WTC11 (cell line): ENCODE data around the gene CAMTA1. TPM values are rescaled to one million over a fixed set of nuclear protein-coding genes. Genes with fewer than 3 reads are reported as not detected.

Experiments
- ATAC-seq: fragments of 200-7000 bp; cut with Tn5 transposase; 2 replicates; pipeline ENCODE4 v1.10.0; 2021; ENCODE audit warnings: mild to moderate bottlenecking, moderate library complexity
- CTCF ChIA-PET: fragments of 300-600 bp; sonication (Branson Sonifier 250); formaldehyde crosslinking; loops from one replicate; lab custom pipeline; 2021; ENCODE audit warnings: antibody characterized with exemption; lab: Charles Lee
- POLR2A ChIA-PET: fragments of 350-600 bp; sonication (Branson Sonifier 250); formaldehyde crosslinking; loops from one replicate; lab custom pipeline; 2021; ENCODE audit warnings: antibody characterized with exemption; lab: Charles Lee
- DNase-seq: peaks from one replicate; pipeline ENCODE4 v3.0.0; 2021; ENCODE audit warnings: low spot score
- H3K27ac Mint-ChIP-seq: 2 replicates; pipeline ENCODE4 v1.8.0; 2021; ENCODE audit warnings: mixed read lengths
- H3K27me3 Mint-ChIP-seq: 2 replicates; pipeline ENCODE4 v1.8.0; 2021; ENCODE audit warnings: low read depth, mild to moderate bottlenecking, moderate library complexity, mixed read lengths
- H3K36me3 Mint-ChIP-seq: 2 replicates; pipeline ENCODE4 v1.8.0; 2021; ENCODE audit warnings: mixed read lengths
- H3K4me1 Mint-ChIP-seq: 2 replicates; pipeline ENCODE4 v1.8.0; 2022; ENCODE audit warnings: mixed read lengths
- H3K4me3 Mint-ChIP-seq: 2 replicates; pipeline ENCODE4 v1.8.0; 2021; ENCODE audit warnings: mild to moderate bottlenecking, moderate library complexity, mixed read lengths
- H3K9me3 Mint-ChIP-seq: 2 replicates; pipeline ENCODE4 v1.8.0; 2021; ENCODE audit warnings: mixed read lengths
- E2F5 ChIP-seq: sonication (generic); formaldehyde crosslinking; IDR thresholded peaks from 2 replicates; pipeline ENCODE4 v1.8.1; 2022; ENCODE audit warnings: mild to moderate bottlenecking, moderate library complexity, missing genetic modification reagents
- FOXP1 ChIP-seq: sonication (generic); formaldehyde crosslinking; IDR thresholded peaks from 2 replicates; pipeline ENCODE4 v1.8.0; 2022; ENCODE audit warnings: missing genetic modification reagents, mild to moderate bottlenecking, moderate library complexity, borderline replicate concordance
- GRHL2 ChIP-seq: fragments of 250-450 bp; sonication (Bioruptor Pico); IDR thresholded peaks from 2 replicates; pipeline ENCODE4 v1.8.0; 2022; ENCODE audit warnings: mild to moderate bottlenecking, moderate library complexity; ENCODE audit not compliant: insufficient replicate concordance, severe bottlenecking
- HMGA2 ChIP-seq: fragments of 250-450 bp; sonication (Bioruptor Pico); IDR thresholded peaks from 2 replicates; pipeline ENCODE4 v1.4.0; 2021; ENCODE audit warnings: mild to moderate bottlenecking, moderate library complexity
- HMGXB4 ChIP-seq: sonication (generic); formaldehyde crosslinking; IDR thresholded peaks from 2 replicates; pipeline ENCODE4 v1.8.1; 2023; ENCODE audit warnings: mild to moderate bottlenecking, moderate library complexity, missing genetic modification reagents
- MXD4 ChIP-seq: fragments of 250-450 bp; sonication (Bioruptor Pico); IDR thresholded peaks from 2 replicates; pipeline ENCODE4 v1.8.0; 2021; ENCODE audit warnings: mild to moderate bottlenecking, moderate library complexity, borderline replicate concordance
- OVOL2 ChIP-seq: fragments of 250-450 bp; sonication (Bioruptor Pico); IDR thresholded peaks from 2 replicates; pipeline ENCODE4 v1.9.0; 2021; ENCODE audit warnings: mild to moderate bottlenecking, borderline replicate concordance
- PRDM15 ChIP-seq: sonication (generic); formaldehyde crosslinking; IDR thresholded peaks from 2 replicates; pipeline ENCODE4 v1.8.0; 2022; ENCODE audit warnings: missing genetic modification reagents
- SOX15 ChIP-seq: fragments of 250-450 bp; sonication (Bioruptor Pico); IDR thresholded peaks from 2 replicates; pipeline ENCODE4 v1.9.0; 2021; ENCODE audit warnings: mild to moderate bottlenecking
- TEAD1 ChIP-seq: sonication (generic); formaldehyde crosslinking; IDR thresholded peaks from 2 replicates; pipeline ENCODE4 v1.8.0; 2022; ENCODE audit warnings: mild to moderate bottlenecking, missing genetic modification reagents
- USF1 ChIP-seq: sonication (generic); formaldehyde crosslinking; IDR thresholded peaks from 2 replicates; pipeline ENCODE4 v1.8.0; 2022; ENCODE audit warnings: mild to moderate bottlenecking, missing genetic modification reagents
- ZNF263 ChIP-seq: sonication (generic); formaldehyde crosslinking; IDR thresholded peaks from 2 replicates; pipeline ENCODE4 v1.8.1; 2022; ENCODE audit warnings: low read depth, mild to moderate bottlenecking, moderate library complexity, missing genetic modification reagents
- ZNF425 ChIP-seq: fragments of 250-450 bp; sonication (Bioruptor Pico); conservative IDR thresholded peaks from 2 replicates; pipeline ENCODE4 v1.9.0; 2021; ENCODE audit warnings: mild to moderate bottlenecking
- total RNA-seq: library from RNA; stranded (reverse); gene quantifications from 3 replicates; pipeline ENCODE4 v1.2.3, GENCODE V29; 2021
- TF ChIP-seq, protein P1 (sequence below): sonication (generic); formaldehyde crosslinking; IDR thresholded peaks from 2 replicates; pipeline ENCODE4 v1.8.0; 2022; ENCODE audit warnings: mild to moderate bottlenecking, missing genetic modification reagents

Gene CAMTA1
- total RNA-seq, 1 experiment from 2014 or later = 86.4 TPM

DNA sequence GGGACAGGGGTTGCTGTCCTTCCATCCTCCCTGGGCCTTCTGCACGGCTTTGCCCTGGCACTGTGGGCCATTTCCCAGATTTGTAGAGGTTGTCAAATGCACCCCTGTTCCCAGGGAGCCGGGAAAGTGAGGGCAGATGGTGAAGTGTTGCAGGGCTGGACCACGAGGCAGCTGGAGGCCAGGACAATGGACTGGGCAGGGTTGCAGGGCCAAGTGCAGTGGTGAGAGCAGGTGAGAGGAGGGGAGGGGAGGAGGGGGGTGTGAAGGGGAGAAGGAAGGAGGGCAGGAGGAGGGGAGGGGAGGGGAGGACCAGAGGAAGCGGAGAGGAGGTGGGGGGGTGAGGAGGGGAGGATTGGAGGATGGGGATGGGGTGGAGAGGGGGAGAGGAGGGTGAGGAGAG lies 443.9 kb downstream of the CAMTA1 start (continued):
- TF ChIP-seq ZNF425 (no peak), OVOL2 (CRISPR knock-in tag) (no peak), MXD4 (CRISPR knock-in tag) (no peak), HMGA2 (no peak), GRHL2 (CRISPR knock-in tag) (no peak), E2F5 (CRISPR knock-in tag) (no peak), FOXP1 (CRISPR knock-in tag) (no peak)
- TF ChIP-seq, protein P1, sequence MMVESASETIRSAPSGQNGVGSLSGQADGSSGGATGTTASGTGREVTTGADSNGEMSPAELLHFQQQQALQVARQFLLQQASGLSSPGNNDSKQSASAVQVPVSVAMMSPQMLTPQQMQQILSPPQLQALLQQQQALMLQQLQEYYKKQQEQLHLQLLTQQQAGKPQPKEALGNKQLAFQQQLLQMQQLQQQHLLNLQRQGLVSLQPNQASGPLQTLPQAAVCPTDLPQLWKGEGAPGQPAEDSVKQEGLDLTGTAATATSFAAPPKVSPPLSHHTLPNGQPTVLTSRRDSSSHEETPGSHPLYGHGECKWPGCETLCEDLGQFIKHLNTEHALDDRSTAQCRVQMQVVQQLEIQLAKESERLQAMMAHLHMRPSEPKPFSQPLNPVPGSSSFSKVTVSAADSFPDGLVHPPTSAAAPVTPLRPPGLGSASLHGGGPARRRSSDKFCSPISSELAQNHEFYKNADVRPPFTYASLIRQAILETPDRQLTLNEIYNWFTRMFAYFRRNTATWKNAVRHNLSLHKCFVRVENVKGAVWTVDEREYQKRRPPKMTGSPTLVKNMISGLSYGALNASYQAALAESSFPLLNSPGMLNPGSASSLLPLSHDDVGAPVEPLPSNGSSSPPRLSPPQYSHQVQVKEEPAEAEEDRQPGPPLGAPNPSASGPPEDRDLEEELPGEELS (CRISPR knock-in tag) = no peak

- DNase-seq (no peak), ATAC-seq (no peak)
- H3K36me3 Mint-ChIP-seq = no peaks in the 10 kb centered on the region
- no peak overlapping the region for H3K4me3 Mint-ChIP-seq
- no peaks in the 10 kb centered on the region for H3K9me3 Mint-ChIP-seq
- no peaks in the 10 kb centered on the region for H3K4me1 Mint-ChIP-seq
- H3K27me3 Mint-ChIP-seq = no peaks in the 10 kb centered on the region
- no peak overlapping the region for H3K27ac Mint-ChIP-seq
- CTCF ChIA-PET = interaction anchor here (1.5 kb wide), 1 partner anchor 21 kb away, joined by 3 read pairs; no protein-coding TSS in a partner anchor
- POLR2A ChIA-PET = no interaction called here
- TF ChIP-seq PRDM15 (CRISPR knock-in tag) (no peak), ZNF263 (CRISPR knock-in tag) (0 out of 2 replicates have a peak, but pooled peaks have one; percentile 1)
- TF ChIP-seq, all 79 proteins: peak for 1
These were observed 444.7 kb downstream of the CAMTA1 start for GRCh38 chr1:7229696-7230631.

DNA sequence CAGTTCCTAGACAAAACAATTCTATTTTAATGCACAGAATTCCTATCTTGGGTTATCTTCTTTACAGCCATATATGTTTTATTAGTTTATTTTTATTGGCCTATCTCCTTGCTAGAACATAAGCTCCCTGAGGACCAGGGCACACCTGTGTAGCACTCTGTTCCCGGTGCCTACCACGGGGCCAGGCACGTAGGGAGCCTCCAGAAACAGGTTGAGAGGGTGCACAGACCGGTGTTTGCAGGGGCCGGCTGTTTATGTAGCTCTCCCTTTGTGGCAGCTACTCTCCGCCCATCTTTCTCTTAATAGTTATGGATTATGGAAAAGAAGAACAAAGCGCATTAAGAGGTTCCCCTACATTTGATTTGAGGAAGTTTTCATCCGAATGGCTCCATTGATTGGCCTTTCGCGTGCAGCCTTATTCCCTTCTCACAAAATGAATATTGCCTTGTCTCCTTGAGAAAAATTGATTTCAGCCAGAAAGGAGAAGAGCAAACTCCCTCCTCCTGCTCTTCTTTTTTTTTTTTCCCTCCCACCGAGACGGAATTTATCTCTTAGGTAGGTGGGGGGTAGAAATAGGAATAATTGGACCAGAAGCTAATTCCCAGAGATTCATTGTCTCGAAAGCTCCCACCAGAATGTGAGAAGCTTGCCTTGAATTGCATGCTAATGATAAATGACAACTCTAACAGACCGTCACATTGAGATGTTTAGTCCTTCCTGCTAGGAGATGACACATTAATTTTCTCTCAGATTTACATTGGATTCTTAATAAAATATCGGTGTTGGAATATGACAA lies 447.4 kb downstream of the CAMTA1 start:
- H3K27me3 Mint-ChIP-seq = no peaks in the 10 kb centered on the region
- H3K36me3 Mint-ChIP-seq = no peaks in the 10 kb centered on the region
- ChIA-PET CTCF (interaction anchor here (1.5 kb wide), 1 partner anchor 242 kb away, joined by 5 read pairs; no protein-coding TSS in a partner anchor), POLR2A (no interaction called here)
- H3K27ac Mint-ChIP-seq = no peak overlapping the region
- no peaks in the 10 kb centered on the region for H3K4me1 Mint-ChIP-seq
- H3K4me3 Mint-ChIP-seq = no peak overlapping the region
- H3K9me3 Mint-ChIP-seq = no peaks in the 10 kb centered on the region
- no peak for ATAC-seq
- no peak for DNase-seq
- TF ChIP-seq USF1 = no peak
- TF ChIP-seq HMGXB4 (CRISPR knock-in tag) = no peak
- TF ChIP-seq TEAD1 = no peak
- TF ChIP-seq ZNF425 = no peak
- TF ChIP-seq SOX15 (CRISPR knock-in tag) = no peak
